Measurements from ENCODE around the gene DLGAP3.
"Not testable (repeated sequence)": the region's sequence is repeated elsewhere in the genome, so short reads cannot be mapped to it uniquely, and the experiment has no call there.

DLGAP3 gene

GRCh38 chr1:34831721-34832246, 97.7 kb downstream of the DLGAP3 start:
- no peak for DNase-seq

GRCh38 chr1:34829250-34829649, 100.2 kb downstream of the DLGAP3 start:
- DNase-seq: no peak

GRCh38 chr1:34828611-34829010, 100.8 kb downstream of the DLGAP3 start:
- DNase-seq: no peak

- DNase-seq: no peak
Measured at GRCh38 chr1:34827341-34827941, 102.0 kb downstream of the DLGAP3 start.

- no peak for DNase-seq
Measured at GRCh38 chr1:34825455-34826091, 103.9 kb downstream of the DLGAP3 start.

GRCh38 chr1:34824817-34825454, 104.5 kb downstream of the DLGAP3 start:
- no peak for DNase-seq

- no peak for DNase-seq
Measured at GRCh38 chr1:34822202-34822601, 107.2 kb downstream of the DLGAP3 start.

- not testable (repeated sequence) for DNase-seq
Measured at GRCh38 chr1:34818862-34819261, 110.6 kb downstream of the DLGAP3 start.

GRCh38 chr1:34816778-34817177, 112.7 kb downstream of the DLGAP3 start:
- no peak for DNase-seq

GRCh38 chr1:34816332-34816731, 113.1 kb downstream of the DLGAP3 start:
- no peak for DNase-seq

All from fibroblast of skin of right quadriceps (primary cell).